GM21786 (cell line): ENCODE data around the gene PNPT1.
A peak's percentile ranks its signal among the peaks of the same experiment; 100 is the strongest.
"Not testable (repeated sequence)": the region's sequence is repeated elsewhere in the genome, so short reads cannot be mapped to it uniquely, and the experiment has no call there.

ENCODE experiments used
- ATAC-seq: cut with Tn5 transposase; IDR thresholded peaks from one replicate; pipeline ENCODE4 v1.9.1; 2021; ENCODE audit not compliant: unreplicated experiment

PNPT1 gene

GRCh38 chr2:55693181-55694125 is at the start of gene PNPT1:
Gene PNPT1 (minus strand): TSS chr2:55693844. CDS start chr2:55693823, 21 bp downstream.
- peak; percentile 100 for ATAC-seq

- no peak for ATAC-seq
These were observed 49.4 kb upstream of the PNPT1 start for GRCh38 chr2:55742996-55743395.

- not testable (repeated sequence) for ATAC-seq
These were observed 42.4 kb upstream of the PNPT1 start for GRCh38 chr2:55736019-55736536.

- no peak for ATAC-seq
These were observed 41.1 kb upstream of the PNPT1 start for GRCh38 chr2:55734726-55735125.

- ATAC-seq = no peak
These were observed 39.7 kb upstream of the PNPT1 start for GRCh38 chr2:55733335-55733734.

GRCh38 chr2:55732854-55733253 is 39.2 kb upstream of the PNPT1 start:
- ATAC-seq = no peak

GRCh38 chr2:55729136-55729685 is 35.6 kb upstream of the PNPT1 start:
- ATAC-seq = no peak

GRCh38 chr2:55721596-55722215 is 28.1 kb upstream of the PNPT1 start:
- no peak for ATAC-seq

GRCh38 chr2:55720417-55720816 is 26.8 kb upstream of the PNPT1 start:
- no peak for ATAC-seq

GRCh38 chr2:55719852-55720251 is 26.2 kb upstream of the PNPT1 start:
- no peak for ATAC-seq

GRCh38 chr2:55718165-55719008 is 24.7 kb upstream of the PNPT1 start:
- no peak for ATAC-seq

- no peak for ATAC-seq
These were observed 22.0 kb upstream of the PNPT1 start for GRCh38 chr2:55715626-55716025.

GRCh38 chr2:55715178-55715577 is 21.5 kb upstream of the PNPT1 start:
- not testable (repeated sequence) for ATAC-seq

GRCh38 chr2:55712477-55713060 is 18.9 kb upstream of the PNPT1 start:
- no peak for ATAC-seq

- ATAC-seq = no peak
These were observed 16.4 kb upstream of the PNPT1 start for GRCh38 chr2:55710025-55710424.

GRCh38 chr2:55707751-55708150 is 14.1 kb upstream of the PNPT1 start:
- no peak for ATAC-seq

- not testable (repeated sequence) for ATAC-seq
These were observed 12.6 kb upstream of the PNPT1 start for GRCh38 chr2:55706258-55706657.

- ATAC-seq = no peak
These were observed 11.5 kb upstream of the PNPT1 start for GRCh38 chr2:55705027-55705653.

GRCh38 chr2:55703350-55703749 is 9.7 kb upstream of the PNPT1 start:
- no peak for ATAC-seq

GRCh38 chr2:55692740-55693139 is 904 bp downstream of the PNPT1 start:
- not testable (repeated sequence) for ATAC-seq
